ENCODE measurements around the gene SMS. TPM values are rescaled to one million over a fixed set of nuclear protein-coding genes. Genes with fewer than 3 reads are reported as not detected.
"Not testable (repeated sequence)": the region's sequence is repeated elsewhere in the genome, so short reads cannot be mapped to it uniquely, and the experiment has no call there.

SMS gene
- polyA plus RNA-seq, 12 donors, result 58.8 to 91.6 (median 82.1) TPM; not detected in 1

- DNase-seq, result no peak
These were observed 8.5 kb downstream of the SMS start for GRCh38 chrX:21948897-21949578.

DNA sequence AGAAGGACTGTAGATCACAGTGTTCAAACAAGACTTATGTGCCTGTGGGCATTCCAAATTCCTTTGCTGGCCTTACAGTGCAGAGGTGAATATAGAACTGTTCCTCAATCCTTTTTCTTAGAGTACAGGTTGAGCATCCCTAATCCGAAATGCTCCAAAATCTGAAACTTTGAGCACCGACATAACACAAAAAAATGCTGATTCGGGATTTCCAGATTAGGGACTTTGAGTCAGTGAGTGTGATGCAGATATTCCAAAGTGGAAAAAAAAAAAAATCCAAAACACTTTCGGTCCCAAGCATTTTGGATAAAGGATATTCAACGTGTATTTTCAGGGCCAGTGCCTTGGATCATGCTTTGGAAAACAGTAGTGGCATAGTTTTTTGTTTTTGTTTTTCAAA, 9.2 kb downstream of the SMS start:
- no peak for DNase-seq

DNA sequence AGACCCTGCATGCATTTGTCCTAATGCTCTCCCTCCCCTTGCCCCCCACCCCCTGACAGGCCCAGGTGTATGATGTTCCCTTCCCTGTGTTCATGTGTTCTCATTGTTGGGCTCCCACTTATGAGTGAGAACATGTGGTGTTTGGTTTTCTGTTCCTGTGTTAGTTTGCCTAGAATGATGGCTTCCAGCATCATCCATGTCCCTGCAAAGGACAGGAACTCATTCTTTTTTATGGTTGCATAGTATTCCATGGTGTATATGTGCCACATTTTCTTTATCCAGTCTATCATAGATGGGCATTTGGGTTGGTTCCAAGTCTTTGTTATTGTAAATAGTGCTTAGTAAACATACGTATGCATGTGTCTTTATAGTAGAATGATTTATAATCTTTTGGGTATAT, 10.0 kb downstream of the SMS start:
- DNase-seq, result not testable (repeated sequence)

- no peak for DNase-seq
These were observed 12.1 kb downstream of the SMS start for GRCh38 chrX:21952624-21953023.

- DNase-seq, result not testable (repeated sequence)
These were observed 12.8 kb downstream of the SMS start for GRCh38 chrX:21953195-21953830.

- no peak for DNase-seq
These were observed 15.1 kb downstream of the SMS start for GRCh38 chrX:21955403-21956189.

- no peak for DNase-seq
These were observed 16.3 kb downstream of the SMS start for GRCh38 chrX:21956783-21957182.

DNA sequence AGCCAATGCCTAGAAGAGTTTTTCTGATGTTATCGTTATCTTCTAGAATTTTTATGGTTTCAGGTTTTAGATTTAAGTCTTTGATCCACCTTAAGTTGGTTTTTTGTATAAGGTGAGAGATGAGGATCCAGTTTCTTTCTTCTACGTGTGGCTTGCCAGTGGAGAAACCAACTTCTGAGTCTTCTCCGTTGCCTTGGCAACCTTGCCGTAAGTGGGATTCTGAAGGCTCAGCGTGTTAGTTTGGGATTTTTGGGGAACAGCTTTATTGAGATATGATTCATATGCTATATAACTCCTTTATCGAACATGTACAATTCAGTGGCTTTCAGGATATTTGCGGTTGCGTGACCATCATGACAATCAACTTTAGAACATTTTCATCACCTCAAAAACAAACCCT, 17.7 kb downstream of the SMS start:
- no peak for DNase-seq

GRCh38 chrX:21958916-21959315, 18.4 kb downstream of the SMS start:
- no peak for DNase-seq

DNA sequence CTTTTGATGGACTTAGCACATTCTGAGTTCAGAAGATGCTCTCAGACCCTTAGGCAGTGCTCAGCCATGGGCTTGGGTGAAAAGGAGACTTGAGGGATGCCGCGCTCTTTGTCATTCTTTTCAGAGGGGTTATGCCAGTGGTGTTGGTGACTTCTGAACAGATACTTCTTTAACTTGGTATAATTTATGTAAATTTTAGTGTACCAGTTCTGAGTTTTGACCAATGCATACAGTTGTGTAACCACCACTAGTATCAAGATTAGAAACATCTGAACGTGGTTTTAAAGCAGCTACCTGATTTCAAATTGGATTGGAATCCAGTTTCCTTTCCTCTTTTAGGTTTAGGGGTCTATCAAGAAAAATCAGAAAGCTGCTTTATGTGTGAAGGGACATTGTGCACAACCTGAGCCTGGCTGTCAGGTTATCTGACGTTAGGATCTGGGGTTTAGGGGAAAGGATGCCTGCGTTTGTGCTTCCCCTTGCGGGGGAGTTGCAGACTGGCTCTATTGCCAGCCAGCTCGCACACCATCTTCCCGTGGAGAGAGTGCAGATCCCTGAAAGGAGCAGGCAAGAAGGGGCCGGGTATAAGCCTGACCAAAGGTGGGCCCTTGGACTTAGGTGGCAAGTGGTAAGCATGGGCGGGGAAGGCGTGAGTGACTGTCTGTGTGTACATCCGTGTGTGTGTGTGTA, 19.0 kb downstream of the SMS start:
- no peak for DNase-seq

GRCh38 chrX:21960569-21961541, 20.3 kb downstream of the SMS start:
- DNase-seq, result no peak

- DNase-seq, result no peak
These were observed 21.9 kb downstream of the SMS start for GRCh38 chrX:21962361-21962760.

- no peak for DNase-seq
These were observed 22.8 kb downstream of the SMS start for GRCh38 chrX:21963269-21963668.

DNA sequence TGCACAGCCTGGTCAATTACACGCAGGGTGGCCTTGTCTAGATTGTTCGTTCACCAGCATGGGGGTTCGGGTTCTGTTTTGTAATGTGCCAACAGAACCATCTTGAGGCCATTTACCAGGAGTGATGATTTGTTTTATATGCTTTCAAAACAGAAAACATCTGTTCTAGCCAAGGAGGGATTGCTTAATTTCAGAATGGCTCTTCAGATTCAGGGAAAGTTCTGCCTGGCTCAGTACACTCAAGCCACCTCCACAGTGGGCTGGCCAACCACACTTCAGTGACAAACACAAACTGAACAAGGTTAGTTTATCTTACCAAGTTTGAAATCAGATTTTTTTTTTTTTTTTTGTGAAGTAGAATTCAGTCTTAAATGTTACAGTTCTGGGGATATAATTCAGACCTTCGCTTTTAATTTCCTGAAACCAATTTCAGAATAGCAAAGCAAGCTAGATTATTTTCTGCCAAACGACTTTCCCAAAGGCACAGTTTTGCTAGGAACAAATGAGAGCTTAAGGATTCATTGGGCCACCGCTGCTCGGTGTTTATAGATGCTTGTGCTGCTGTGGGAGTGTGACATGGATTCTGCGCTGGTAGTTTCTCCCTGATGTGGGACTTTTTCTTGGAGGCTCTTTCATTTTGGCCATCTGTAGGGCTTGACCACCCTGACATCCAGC, 23.4 kb downstream of the SMS start:
- DNase-seq, result no peak

GRCh38 chrX:21966866-21967265, 26.4 kb downstream of the SMS start:
- no peak for DNase-seq

DNA sequence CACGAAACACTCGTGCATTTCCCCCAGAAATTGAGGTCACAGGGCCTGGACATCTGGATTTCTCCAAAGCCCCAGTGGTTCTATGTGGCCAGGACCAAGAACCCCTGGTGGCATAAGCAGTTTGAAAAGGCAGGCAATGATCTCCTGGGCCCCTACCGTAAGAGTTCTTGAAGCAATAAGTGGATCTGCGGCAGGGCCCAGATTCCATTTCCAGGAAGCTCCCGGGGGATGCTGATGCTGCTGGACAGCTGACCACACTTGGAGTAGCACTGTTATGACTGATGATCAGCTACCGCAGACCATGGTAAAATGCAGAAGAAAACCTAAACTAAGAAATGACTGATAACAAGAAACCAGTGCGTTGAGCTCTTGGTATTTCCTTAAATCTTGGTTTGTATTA, 27.8 kb downstream of the SMS start:
- no peak for DNase-seq

DNA sequence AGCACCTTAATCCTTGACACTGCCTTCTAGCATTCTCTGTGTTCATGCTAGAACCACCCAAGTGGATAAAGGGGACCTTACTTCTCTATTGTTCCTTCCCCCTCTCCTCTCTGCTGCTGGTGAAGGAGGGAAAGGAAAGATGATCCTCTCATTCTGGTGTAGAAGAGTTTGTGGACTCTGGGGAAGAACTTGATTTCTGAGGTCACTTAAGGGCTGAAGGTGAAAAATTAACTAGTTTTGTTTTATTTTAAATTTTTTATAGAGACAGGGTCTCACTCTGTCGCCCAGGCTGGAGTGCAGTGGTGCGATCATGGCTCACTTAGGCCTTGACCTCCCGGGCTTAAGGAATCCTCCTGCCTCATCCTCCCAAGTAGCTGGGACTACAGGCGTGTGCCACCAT, 29.8 kb downstream of the SMS start:
- DNase-seq, result no peak

DNA sequence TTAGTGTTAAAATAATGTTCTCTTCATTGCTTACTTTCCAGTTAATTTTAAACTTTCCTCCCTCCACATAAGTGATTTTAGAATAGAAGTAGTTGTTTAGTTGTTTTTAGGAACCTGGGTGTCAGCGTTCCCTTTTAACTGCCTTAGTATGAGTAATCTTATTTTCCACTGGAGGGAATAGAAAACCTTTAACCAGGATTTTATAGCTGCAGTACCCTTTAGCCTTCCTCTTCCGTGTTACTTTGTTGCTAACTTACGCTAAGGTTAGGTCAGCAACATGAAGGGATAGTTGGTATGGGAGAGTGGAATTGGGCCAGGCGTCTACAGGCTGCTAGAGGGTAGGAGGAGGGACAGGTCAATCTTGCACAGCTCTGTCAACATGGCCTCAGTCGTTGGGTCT, 31.5 kb downstream of the SMS start:
- DNase-seq, result no peak

- no peak for DNase-seq
These were observed 32.2 kb downstream of the SMS start for GRCh38 chrX:21972721-21973120.

DNA sequence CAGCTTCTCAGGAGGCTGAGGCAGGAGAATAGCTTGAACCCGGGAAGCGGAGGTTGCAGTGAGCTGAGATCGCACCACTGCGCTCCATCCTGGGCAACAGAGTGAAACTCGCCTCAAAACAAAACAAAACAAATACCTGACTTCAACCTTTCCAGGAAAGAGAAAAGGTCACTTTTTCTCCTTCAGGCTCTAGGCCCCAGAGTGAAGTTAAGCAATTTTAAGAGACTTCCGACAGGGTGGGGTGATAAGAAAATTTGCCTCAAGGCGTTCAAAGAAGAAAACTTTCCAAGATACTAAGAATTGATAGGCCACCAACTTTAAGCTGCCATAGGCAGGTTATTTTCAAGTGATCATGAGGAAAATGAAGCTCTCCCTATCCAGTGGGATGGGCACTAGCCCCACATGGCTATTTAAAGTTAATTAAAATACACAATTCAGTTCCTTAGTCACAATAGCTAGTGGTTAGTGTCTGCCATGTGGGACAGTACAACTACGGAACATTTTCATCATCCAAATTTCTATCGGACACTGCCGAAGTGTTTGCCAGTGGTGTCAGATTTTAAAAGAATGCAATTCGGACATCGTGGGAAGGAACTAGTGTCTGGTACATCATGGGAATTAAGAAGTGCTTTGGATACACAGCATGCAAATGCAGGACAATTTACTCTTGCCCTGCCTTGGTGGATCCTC, 33.0 kb downstream of the SMS start:
- DNase-seq, result no peak

All from muscle of arm (tissue), 12 donors.